ENCODE results near the gene OSBPL5.

DNA sequence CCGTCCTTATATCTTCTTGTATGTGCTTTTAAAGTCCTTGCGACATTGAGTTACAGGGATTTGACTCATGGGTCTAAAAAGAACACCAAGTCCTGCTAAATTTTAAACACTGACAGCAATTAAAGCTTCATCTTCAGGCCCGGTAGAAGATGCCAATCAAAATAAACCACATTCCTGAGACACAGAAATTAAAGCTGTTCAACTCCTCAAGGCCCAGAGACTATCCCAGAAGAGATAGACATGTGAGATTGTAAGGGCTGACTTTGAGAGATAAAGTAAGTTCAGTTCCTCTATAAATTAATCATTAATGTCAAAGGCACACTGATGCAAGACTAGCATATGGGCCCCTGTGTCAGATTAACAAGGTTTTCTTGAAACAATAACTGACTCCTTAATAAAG lies 49.8 kb downstream of the OSBPL5 start:
- no peak for TF ChIP-seq JUN (IDR thresholded peaks at IDR 0.05; ENCODE audit: borderline replicate concordance, low read depth, low read length)
- TF ChIP-seq JUN (CRISPR knock-in tag; IDR thresholded peaks at IDR 0.05; ENCODE audit: borderline replicate concordance): no peak
- TF ChIP-seq, protein P1, sequence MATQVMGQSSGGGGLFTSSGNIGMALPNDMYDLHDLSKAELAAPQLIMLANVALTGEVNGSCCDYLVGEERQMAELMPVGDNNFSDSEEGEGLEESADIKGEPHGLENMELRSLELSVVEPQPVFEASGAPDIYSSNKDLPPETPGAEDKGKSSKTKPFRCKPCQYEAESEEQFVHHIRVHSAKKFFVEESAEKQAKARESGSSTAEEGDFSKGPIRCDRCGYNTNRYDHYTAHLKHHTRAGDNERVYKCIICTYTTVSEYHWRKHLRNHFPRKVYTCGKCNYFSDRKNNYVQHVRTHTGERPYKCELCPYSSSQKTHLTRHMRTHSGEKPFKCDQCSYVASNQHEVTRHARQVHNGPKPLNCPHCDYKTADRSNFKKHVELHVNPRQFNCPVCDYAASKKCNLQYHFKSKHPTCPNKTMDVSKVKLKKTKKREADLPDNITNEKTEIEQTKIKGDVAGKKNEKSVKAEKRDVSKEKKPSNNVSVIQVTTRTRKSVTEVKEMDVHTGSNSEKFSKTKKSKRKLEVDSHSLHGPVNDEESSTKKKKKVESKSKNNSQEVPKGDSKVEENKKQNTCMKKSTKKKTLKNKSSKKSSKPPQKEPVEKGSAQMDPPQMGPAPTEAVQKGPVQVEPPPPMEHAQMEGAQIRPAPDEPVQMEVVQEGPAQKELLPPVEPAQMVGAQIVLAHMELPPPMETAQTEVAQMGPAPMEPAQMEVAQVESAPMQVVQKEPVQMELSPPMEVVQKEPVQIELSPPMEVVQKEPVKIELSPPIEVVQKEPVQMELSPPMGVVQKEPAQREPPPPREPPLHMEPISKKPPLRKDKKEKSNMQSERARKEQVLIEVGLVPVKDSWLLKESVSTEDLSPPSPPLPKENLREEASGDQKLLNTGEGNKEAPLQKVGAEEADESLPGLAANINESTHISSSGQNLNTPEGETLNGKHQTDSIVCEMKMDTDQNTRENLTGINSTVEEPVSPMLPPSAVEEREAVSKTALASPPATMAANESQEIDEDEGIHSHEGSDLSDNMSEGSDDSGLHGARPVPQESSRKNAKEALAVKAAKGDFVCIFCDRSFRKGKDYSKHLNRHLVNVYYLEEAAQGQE (IDR thresholded peaks at IDR 0.05; ENCODE audit: borderline replicate concordance): no peak
- TF ChIP-seq, protein P1 (CRISPR knock-in tag; IDR thresholded peaks at IDR 0.05; ENCODE audit: low read depth): no peak
- no peak for TF ChIP-seq GABPB2 (CRISPR knock-in tag; conservative IDR thresholded peaks at IDR 0.05)
- no peak for TF ChIP-seq ZNF232 (CRISPR knock-in tag; IDR thresholded peaks at IDR 0.05)
- TF ChIP-seq, protein P2, sequence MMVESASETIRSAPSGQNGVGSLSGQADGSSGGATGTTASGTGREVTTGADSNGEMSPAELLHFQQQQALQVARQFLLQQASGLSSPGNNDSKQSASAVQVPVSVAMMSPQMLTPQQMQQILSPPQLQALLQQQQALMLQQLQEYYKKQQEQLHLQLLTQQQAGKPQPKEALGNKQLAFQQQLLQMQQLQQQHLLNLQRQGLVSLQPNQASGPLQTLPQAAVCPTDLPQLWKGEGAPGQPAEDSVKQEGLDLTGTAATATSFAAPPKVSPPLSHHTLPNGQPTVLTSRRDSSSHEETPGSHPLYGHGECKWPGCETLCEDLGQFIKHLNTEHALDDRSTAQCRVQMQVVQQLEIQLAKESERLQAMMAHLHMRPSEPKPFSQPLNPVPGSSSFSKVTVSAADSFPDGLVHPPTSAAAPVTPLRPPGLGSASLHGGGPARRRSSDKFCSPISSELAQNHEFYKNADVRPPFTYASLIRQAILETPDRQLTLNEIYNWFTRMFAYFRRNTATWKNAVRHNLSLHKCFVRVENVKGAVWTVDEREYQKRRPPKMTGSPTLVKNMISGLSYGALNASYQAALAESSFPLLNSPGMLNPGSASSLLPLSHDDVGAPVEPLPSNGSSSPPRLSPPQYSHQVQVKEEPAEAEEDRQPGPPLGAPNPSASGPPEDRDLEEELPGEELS (CRISPR knock-in tag; IDR thresholded peaks at IDR 0.05; ENCODE audit: borderline replicate concordance): no peak
- TF ChIP-seq, protein P3, sequence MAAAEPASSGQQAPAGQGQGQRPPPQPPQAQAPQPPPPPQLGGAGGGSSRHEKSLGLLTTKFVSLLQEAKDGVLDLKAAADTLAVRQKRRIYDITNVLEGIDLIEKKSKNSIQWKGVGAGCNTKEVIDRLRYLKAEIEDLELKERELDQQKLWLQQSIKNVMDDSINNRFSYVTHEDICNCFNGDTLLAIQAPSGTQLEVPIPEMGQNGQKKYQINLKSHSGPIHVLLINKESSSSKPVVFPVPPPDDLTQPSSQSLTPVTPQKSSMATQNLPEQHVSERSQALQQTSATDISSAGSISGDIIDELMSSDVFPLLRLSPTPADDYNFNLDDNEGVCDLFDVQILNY (CRISPR knock-in tag; IDR thresholded peaks at IDR 0.05): no peak
- no peak for TF ChIP-seq EZH2 (IDR thresholded peaks at IDR 0.05; ENCODE audit: borderline replicate concordance, low read depth, low read length)
- TF ChIP-seq, protein P4, sequence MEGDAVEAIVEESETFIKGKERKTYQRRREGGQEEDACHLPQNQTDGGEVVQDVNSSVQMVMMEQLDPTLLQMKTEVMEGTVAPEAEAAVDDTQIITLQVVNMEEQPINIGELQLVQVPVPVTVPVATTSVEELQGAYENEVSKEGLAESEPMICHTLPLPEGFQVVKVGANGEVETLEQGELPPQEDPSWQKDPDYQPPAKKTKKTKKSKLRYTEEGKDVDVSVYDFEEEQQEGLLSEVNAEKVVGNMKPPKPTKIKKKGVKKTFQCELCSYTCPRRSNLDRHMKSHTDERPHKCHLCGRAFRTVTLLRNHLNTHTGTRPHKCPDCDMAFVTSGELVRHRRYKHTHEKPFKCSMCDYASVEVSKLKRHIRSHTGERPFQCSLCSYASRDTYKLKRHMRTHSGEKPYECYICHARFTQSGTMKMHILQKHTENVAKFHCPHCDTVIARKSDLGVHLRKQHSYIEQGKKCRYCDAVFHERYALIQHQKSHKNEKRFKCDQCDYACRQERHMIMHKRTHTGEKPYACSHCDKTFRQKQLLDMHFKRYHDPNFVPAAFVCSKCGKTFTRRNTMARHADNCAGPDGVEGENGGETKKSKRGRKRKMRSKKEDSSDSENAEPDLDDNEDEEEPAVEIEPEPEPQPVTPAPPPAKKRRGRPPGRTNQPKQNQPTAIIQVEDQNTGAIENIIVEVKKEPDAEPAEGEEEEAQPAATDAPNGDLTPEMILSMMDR (IDR thresholded peaks at IDR 0.05 in 2 of 3, conservative IDR thresholded peaks at IDR 0.05 in 1 of 3; ENCODE audit: insufficient read depth in 2 of 3, low read depth in 1 of 3, low read length in 3 of 3): no peak
